DOHH2 (cell line): ENCODE results near the gene CFAP57.

Source experiments
- H3F3A ChIP-seq: fragments of 200-600 bp; sonication (generic), shearing (Covaris generic); 2 replicates; pipeline ENCODE4 v1.6.0; 2016; ENCODE audit warnings: antibody characterized with exemption, mild to moderate bottlenecking; ENCODE audit not compliant: control insufficient read depth, insufficient read depth
- H3K27ac ChIP-seq: fragments of 200-600 bp; sonication (generic); 2 replicates; pipeline ENCODE4 v1.5.1; 2014; ENCODE audit warnings: low read depth, mild to moderate bottlenecking, low read length, moderate library complexity
- H3K27me3 ChIP-seq: fragments of 200-600 bp; sonication (generic); 2 replicates; pipeline ENCODE4 v1.6.1; 2014; ENCODE audit warnings: mild to moderate bottlenecking, low read length, mixed read lengths; ENCODE audit not compliant: control insufficient read depth
- H3K36me3 ChIP-seq: fragments of 200-600 bp; sonication (generic); 2 replicates; pipeline ENCODE4 v1.6.1; 2014; ENCODE audit warnings: mild to moderate bottlenecking, low read length, moderate library complexity, mixed read lengths; ENCODE audit not compliant: control insufficient read depth
- H3K4me1 ChIP-seq: fragments of 200-600 bp; sonication (generic); 2 replicates; pipeline ENCODE4 v1.6.1; 2014; ENCODE audit warnings: mild to moderate bottlenecking, low read length, mixed read lengths; ENCODE audit not compliant: control insufficient read depth
- H3K4me2 ChIP-seq: fragments of 200-600 bp; sonication (generic); 2 replicates; pipeline ENCODE4 v1.6.0; 2014; ENCODE audit warnings: mild to moderate bottlenecking, low read length, moderate library complexity
- H3K4me3 ChIP-seq: fragments of 200-600 bp; sonication (generic); 2 replicates; pipeline ENCODE4 v1.5.1; 2014; ENCODE audit warnings: mild to moderate bottlenecking, low read length, mixed read lengths
- H3K79me2 ChIP-seq: fragments of 200-600 bp; sonication (generic); 2 replicates; pipeline ENCODE4 v1.6.1; 2014; ENCODE audit warnings: mild to moderate bottlenecking, low read length, mixed read lengths; ENCODE audit not compliant: control insufficient read depth
- H3K9me2 ChIP-seq: fragments of 200-600 bp; sonication (generic); replicated peaks from 2 replicates; pipeline ENCODE4 v1.6.1; 2014; ENCODE audit warnings: mild to moderate bottlenecking, low read length, mixed read lengths; ENCODE audit not compliant: control insufficient read depth
- H3K9me3 ChIP-seq: fragments of 200-600 bp; sonication (generic); 2 replicates; pipeline ENCODE4 v1.6.1; 2014; ENCODE audit warnings: antibody characterized with exemption, low read length, mixed read lengths; ENCODE audit not compliant: control insufficient read depth, insufficient read depth
- H4K20me1 ChIP-seq: fragments of 200-600 bp; sonication (generic); 2 replicates; pipeline ENCODE4 v1.6.0; 2014; ENCODE audit warnings: low read depth, mild to moderate bottlenecking, antibody characterized with exemption, low read length, moderate library complexity; ENCODE audit not compliant: control insufficient read depth, insufficient read depth
- EZH2phosphoT487 ChIP-seq: fragments of 200-600 bp; sonication (generic); IDR thresholded peaks from 2 replicates; pipeline ENCODE4 v1.6.1; 2017; ENCODE audit warnings: borderline replicate concordance, mild to moderate bottlenecking, antibody characterized with exemption, low read length, moderate library complexity, mixed read lengths
- TF ChIP-seq, protein P1 (sequence below): fragments of 200-600 bp; sonication (generic); IDR thresholded peaks from one replicate; pipeline ENCODE4 v1.5.1; 2014; ENCODE audit warnings: antibody characterized with exemption, mild to moderate bottlenecking, low read depth, low read length; ENCODE audit not compliant: poor library complexity, severe bottlenecking

The CFAP57 gene

GRCh38 chr1:43227143-43227764 lies 55.1 kb downstream of the CFAP57 start:
- H3K27me3 ChIP-seq: no peaks in the 10 kb centered on the region
- TF ChIP-seq, protein P1, sequence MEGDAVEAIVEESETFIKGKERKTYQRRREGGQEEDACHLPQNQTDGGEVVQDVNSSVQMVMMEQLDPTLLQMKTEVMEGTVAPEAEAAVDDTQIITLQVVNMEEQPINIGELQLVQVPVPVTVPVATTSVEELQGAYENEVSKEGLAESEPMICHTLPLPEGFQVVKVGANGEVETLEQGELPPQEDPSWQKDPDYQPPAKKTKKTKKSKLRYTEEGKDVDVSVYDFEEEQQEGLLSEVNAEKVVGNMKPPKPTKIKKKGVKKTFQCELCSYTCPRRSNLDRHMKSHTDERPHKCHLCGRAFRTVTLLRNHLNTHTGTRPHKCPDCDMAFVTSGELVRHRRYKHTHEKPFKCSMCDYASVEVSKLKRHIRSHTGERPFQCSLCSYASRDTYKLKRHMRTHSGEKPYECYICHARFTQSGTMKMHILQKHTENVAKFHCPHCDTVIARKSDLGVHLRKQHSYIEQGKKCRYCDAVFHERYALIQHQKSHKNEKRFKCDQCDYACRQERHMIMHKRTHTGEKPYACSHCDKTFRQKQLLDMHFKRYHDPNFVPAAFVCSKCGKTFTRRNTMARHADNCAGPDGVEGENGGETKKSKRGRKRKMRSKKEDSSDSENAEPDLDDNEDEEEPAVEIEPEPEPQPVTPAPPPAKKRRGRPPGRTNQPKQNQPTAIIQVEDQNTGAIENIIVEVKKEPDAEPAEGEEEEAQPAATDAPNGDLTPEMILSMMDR: peak; percentile 90
- no peak for TF ChIP-seq EZH2phosphoT487
- no peak overlapping the region for H3K4me3 ChIP-seq
- no peaks in the 10 kb centered on the region for H3K79me2 ChIP-seq
- peaks cover 8% of the 10 kb centered on the region for H3K4me1 ChIP-seq
- H4K20me1 ChIP-seq: no peaks in the 10 kb centered on the region
- H3K9me3 ChIP-seq: no peaks in the 10 kb centered on the region
- no peaks in the 10 kb centered on the region for H3F3A ChIP-seq
- no peak overlapping the region for H3K4me2 ChIP-seq
- H3K9me2 ChIP-seq: no peaks in the 10 kb centered on the region
- H3K36me3 ChIP-seq: no peaks in the 10 kb centered on the region
- H3K27ac ChIP-seq: no peak overlapping the region

DNA sequence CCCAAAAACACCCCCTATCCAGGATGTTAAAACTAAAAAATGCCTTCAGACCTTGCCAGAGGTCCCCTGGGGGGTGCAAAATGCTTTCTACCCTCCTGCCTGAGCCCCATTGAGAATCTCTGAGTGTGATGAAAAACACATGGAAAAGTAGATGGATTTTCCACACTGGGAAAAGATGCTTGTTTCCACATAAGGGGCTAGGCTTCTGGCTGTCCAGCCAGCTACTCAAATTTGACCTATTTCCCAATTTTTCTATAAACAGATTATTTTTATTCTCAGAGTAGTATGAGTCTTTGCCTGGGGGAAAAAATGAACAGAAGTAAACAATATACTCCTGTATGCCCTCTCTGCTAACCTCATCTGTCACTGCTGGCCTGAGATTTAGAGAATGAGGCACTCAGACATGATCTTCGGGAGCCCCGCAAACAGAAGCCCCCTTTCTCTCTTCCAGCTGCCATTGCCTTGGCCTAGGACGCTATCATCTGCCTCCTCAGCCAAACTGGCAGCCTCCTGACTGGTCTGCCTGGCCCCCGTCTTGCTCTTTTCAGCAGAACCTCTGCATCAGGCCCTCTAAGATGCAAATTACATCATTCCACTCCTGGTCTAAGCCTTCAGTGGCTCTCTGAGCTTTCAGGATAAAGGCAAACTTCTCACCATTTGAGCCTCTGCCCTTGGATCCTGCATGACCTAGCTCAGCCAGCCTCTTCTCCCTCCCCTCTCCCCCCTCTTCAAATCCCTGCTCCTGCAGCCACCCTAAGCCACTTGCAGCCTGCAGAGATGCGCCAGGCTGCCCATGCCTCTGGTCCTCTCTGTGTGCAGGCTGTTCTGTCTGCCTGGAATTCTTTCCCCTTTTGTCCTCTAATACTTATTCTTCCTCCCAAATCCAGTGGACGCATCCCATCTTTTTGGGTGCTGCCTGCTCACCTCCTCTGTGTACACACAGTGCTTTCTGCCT lies 58.0 kb downstream of the CFAP57 start:
- peaks cover 5% of the 10 kb centered on the region for H3K4me1 ChIP-seq
- H3K79me2 ChIP-seq: no peaks in the 10 kb centered on the region
- H3K27me3 ChIP-seq: no peaks in the 10 kb centered on the region
- no peak overlapping the region for H3K27ac ChIP-seq
- H3K9me3 ChIP-seq: no peaks in the 10 kb centered on the region
- H3K4me3 ChIP-seq: no peak overlapping the region
- no peak for TF ChIP-seq EZH2phosphoT487
- TF ChIP-seq, protein P1: no peak
- no peaks in the 10 kb centered on the region for H3F3A ChIP-seq
- no peaks in the 10 kb centered on the region for H3K9me2 ChIP-seq
- H3K36me3 ChIP-seq: no peaks in the 10 kb centered on the region
- no peaks in the 10 kb centered on the region for H4K20me1 ChIP-seq
- no peak overlapping the region for H3K4me2 ChIP-seq

DNA sequence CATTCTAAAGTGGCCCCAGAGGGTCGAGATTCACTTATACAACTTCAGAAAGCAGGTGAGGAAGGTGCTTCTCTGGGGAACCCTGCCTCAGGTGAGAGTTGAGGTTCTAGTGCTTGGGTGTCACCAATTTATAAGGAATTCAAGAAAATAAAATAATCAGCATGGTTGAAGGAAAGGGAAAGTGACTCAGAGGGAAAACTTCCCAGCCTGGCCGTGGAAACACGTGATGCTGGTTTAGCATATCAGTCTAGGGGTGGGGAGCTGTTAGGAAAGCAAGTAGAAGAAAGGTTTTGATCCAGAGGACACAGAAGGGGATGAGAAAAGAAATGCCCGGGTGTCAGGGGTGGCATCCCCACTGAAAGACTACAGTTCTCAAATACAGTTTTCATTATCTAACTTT lies 59.9 kb downstream of the CFAP57 start:
- Histone ChIP-seq H3K27ac (no peak overlapping the region), H3K4me2 (no peak overlapping the region), H3K4me3 (no peak overlapping the region), H3K4me1 (no peaks in the 10 kb centered on the region), H3K27me3 (no peaks in the 10 kb centered on the region), H3F3A (no peaks in the 10 kb centered on the region), H3K36me3 (no peaks in the 10 kb centered on the region), H4K20me1 (no peaks in the 10 kb centered on the region), H3K9me3 (no peaks in the 10 kb centered on the region), H3K79me2 (no peaks in the 10 kb centered on the region), H3K9me2 (no peaks in the 10 kb centered on the region)
- TF ChIP-seq EZH2phosphoT487: no peak
- TF ChIP-seq, protein P1: no peak
